Hematopoietic multipotent progenitor cell treated with erythropoietin and hydrocortisone succinate and interleukin-3 and kit ligand, for 4 days (in vitro differentiated cells): ENCODE measurements around the gene PGBD2.
"Not testable (repeated sequence)": the region's sequence is repeated elsewhere in the genome, so short reads cannot be mapped to it uniquely, and the experiment has no call there.

Source experiments
- DNase-seq: peaks from one replicate; pipeline ENCODE4 v3.0.0-alpha.2; 2015

Gene PGBD2

GRCh38 chr1:248906009-248906752, at the start of gene PGBD2:
PGBD2 (plus strand) TSS chr1:248906235; CDS start chr1:248913863, 7,628 bp downstream.
- DNase-seq = peak; percentile 96

GRCh38 chr1:248857201-248857600, 48.8 kb upstream of the PGBD2 start:
- DNase-seq = peak; percentile 43

- DNase-seq = no peak
Observed at GRCh38 chr1:248857749-248858095, 48.3 kb upstream of the PGBD2 start.

GRCh38 chr1:248858096-248858890, 47.7 kb upstream of the PGBD2 start:
- DNase-seq = peak; percentile 88

- DNase-seq = peak; percentile 99
Observed at GRCh38 chr1:248858891-248859889, 46.8 kb upstream of the PGBD2 start, which contains the start of gene ZNF692. ZNF692 (minus strand) TSS chr1:248859085; CDS start chr1:248858309, 776 bp downstream.

- no peak for DNase-seq
Observed at GRCh38 chr1:248860007-248860406, 46.0 kb upstream of the PGBD2 start.

- no peak for DNase-seq
Observed at GRCh38 chr1:248861616-248862015, 44.4 kb upstream of the PGBD2 start.

GRCh38 chr1:248862695-248862997, 43.4 kb upstream of the PGBD2 start:
- DNase-seq = no peak

GRCh38 chr1:248862998-248863881, 42.8 kb upstream of the PGBD2 start:
- DNase-seq = peak; percentile 97

GRCh38 chr1:248871837-248872401, 34.1 kb upstream of the PGBD2 start:
- DNase-seq = no peak

GRCh38 chr1:248872752-248873408, 33.2 kb upstream of the PGBD2 start:
- peak; percentile 89 for DNase-seq

GRCh38 chr1:248873409-248873992, 32.5 kb upstream of the PGBD2 start:
- peak; percentile 97 for DNase-seq

- DNase-seq = peak; percentile 94
Observed at GRCh38 chr1:248873993-248874533, 32.0 kb upstream of the PGBD2 start.

GRCh38 chr1:248881261-248881660, 24.8 kb upstream of the PGBD2 start:
- DNase-seq = no peak

GRCh38 chr1:248882427-248882826, 23.6 kb upstream of the PGBD2 start:
- DNase-seq = not testable (repeated sequence)

GRCh38 chr1:248884632-248885295, 21.3 kb upstream of the PGBD2 start:
- DNase-seq = peak; percentile 68

GRCh38 chr1:248885646-248886045, 20.4 kb upstream of the PGBD2 start:
- no peak for DNase-seq

- DNase-seq = no peak
Observed at GRCh38 chr1:248886237-248886895, 19.7 kb upstream of the PGBD2 start.

- DNase-seq = not testable (repeated sequence)
Observed at GRCh38 chr1:248889914-248890243, 16.2 kb upstream of the PGBD2 start.
